Measurements from ENCODE around the gene C10orf90.

C10orf90 gene

DNA sequence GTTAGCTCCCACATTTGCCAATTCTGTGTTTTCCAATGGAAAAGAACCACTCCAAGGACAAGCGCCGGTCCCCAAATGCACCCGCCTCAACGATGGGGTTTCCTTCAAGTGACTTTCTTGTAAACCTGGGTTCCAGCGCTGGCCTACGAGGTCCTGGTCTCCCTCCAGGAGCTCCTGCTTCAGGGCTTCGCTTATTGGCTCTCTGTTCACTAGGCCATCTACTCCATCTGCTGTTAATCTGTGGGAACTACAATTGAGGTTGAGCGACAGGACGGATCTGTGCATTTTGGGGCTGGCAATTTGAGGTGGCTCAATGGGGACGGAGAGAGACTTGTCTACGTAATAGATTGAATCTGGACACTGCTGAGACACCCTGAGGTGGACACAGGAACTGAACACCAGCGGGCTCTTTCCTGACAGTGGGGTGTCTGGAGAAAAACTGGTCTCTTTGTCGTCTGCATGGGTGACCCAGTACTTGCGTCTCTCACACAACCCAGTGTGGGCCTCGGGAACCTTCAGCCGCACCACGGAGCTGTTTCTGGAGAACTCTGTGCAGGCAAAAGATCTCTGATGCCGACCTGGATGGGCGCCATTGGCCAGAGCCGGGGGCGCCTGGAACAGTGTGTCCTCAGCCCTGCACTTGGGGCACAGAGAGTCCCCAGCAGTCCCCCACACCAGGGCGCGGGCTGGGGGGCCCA lies 166.3 kb downstream of the C10orf90 start:
- TF ChIP-seq TAF1 (IDR thresholded peaks at IDR 0.05; ENCODE audit: borderline replicate concordance, insufficient read depth, low read length) = no peak

- no peak for TF ChIP-seq SIN3A (IDR thresholded peaks at IDR 0.05; ENCODE audit: borderline replicate concordance, insufficient read depth, low read length)
- no peak for TF ChIP-seq REST (IDR thresholded peaks at IDR 0.05; ENCODE audit: insufficient read depth in 1 of 2, low read depth in 2 of 2, low read length in 2 of 2)
- no peak for TF ChIP-seq TAF1 (IDR thresholded peaks at IDR 0.05; ENCODE audit: borderline replicate concordance, insufficient read depth, low read length)
- no peak for TF ChIP-seq POLR2AphosphoS5 (IDR thresholded peaks at IDR 0.05; ENCODE audit: low read depth, low read length)
- TF ChIP-seq FOXP2 (optimal IDR thresholded peaks at IDR 0.05; ENCODE audit: borderline replicate concordance, extremely low read depth, extremely low read length, insufficient read depth) = no peak
Measured at GRCh38 chr10:126503392-126504062, 167.0 kb downstream of the C10orf90 start.

DNA sequence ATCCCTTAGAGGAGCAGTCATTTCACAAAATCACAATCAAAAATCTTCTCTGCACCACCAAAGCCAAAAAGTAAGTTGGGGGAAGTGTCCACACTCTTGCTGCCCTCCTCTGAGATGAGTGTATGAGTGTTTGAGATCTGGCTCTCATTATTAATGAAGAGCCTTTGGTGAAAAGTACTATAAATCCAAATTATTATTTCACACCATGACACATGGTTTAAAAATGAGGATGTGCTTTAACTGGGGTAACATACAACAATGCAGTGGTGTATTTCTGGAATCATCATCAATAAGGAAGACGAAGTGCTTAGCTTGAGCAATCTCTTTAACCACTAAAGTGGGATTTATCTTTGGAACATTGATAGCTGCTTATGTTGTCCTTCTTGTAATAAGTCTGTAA lies 168.1 kb downstream of the C10orf90 start:
- TF ChIP-seq FOXP2 (optimal IDR thresholded peaks at IDR 0.05; ENCODE audit: borderline replicate concordance, extremely low read depth, extremely low read length, insufficient read depth) (no peak), POLR2AphosphoS5 (IDR thresholded peaks at IDR 0.05; ENCODE audit: low read depth, low read length) (no peak), TAF1 (IDR thresholded peaks at IDR 0.05; ENCODE audit: borderline replicate concordance, insufficient read depth, low read length) (no peak), SIN3A (IDR thresholded peaks at IDR 0.05; ENCODE audit: borderline replicate concordance, insufficient read depth, low read length) (no peak), REST (IDR thresholded peaks at IDR 0.05; ENCODE audit: insufficient read depth in 1 of 2, low read depth in 2 of 2, low read length in 2 of 2) (no peak)

GRCh38 chr10:126501828-126502227 lies 168.7 kb downstream of the C10orf90 start:
- no peak for TF ChIP-seq SIN3A (IDR thresholded peaks at IDR 0.05; ENCODE audit: borderline replicate concordance, insufficient read depth, low read length)
- no peak for TF ChIP-seq TAF1 (IDR thresholded peaks at IDR 0.05; ENCODE audit: borderline replicate concordance, insufficient read depth, low read length)

GRCh38 chr10:126500866-126501265 lies 169.6 kb downstream of the C10orf90 start:
- TF ChIP-seq TAF1 (IDR thresholded peaks at IDR 0.05; ENCODE audit: borderline replicate concordance, insufficient read depth, low read length) (no peak), REST (IDR thresholded peaks at IDR 0.05; ENCODE audit: insufficient read depth in 1 of 2, low read depth in 2 of 2, low read length in 2 of 2) (no peak), POLR2AphosphoS5 (IDR thresholded peaks at IDR 0.05; ENCODE audit: low read depth, low read length) (no peak), SIN3A (IDR thresholded peaks at IDR 0.05; ENCODE audit: borderline replicate concordance, insufficient read depth, low read length) (no peak), FOXP2 (optimal IDR thresholded peaks at IDR 0.05; ENCODE audit: borderline replicate concordance, extremely low read depth, extremely low read length, insufficient read depth) (no peak)

GRCh38 chr10:126500185-126500584 lies 170.3 kb downstream of the C10orf90 start:
- TF ChIP-seq FOXP2 (optimal IDR thresholded peaks at IDR 0.05; ENCODE audit: borderline replicate concordance, extremely low read depth, extremely low read length, insufficient read depth) (no peak), TAF1 (IDR thresholded peaks at IDR 0.05; ENCODE audit: borderline replicate concordance, insufficient read depth, low read length) (no peak), REST (IDR thresholded peaks at IDR 0.05; ENCODE audit: insufficient read depth in 1 of 2, low read depth in 2 of 2, low read length in 2 of 2) (no peak)
